SK-N-SH (cell line): ENCODE results near the gene POC1B. TPM values are rescaled to one million over a fixed set of nuclear protein-coding genes. Genes with fewer than 3 reads are reported as not detected.
A peak's percentile ranks its signal among the peaks of the same experiment; 100 is the strongest.

Source experiments
- CTCF ChIA-PET: fragments of 300-600, 350-600 bp; formaldehyde crosslinking; extraction: SDS; loops from one replicate; lab custom pipeline; 2021; lab: Yijun Ruan, JAX
- POLR2A ChIA-PET: fragments of 350-600 bp; sonication (Branson Sonifier 250); formaldehyde crosslinking; extraction: SDS; loops from one replicate; lab custom pipeline; 2020; ENCODE audit warnings: antibody characterized with exemption, inconsistent platforms; lab: Yijun Ruan, JAX
- DNase-seq: peaks from one replicate; pipeline ENCODE4 v3.0.0; 2012
- H2AFZ ChIP-seq: fragments of 200-600 bp; sonication (generic); 2 replicates; pipeline ENCODE4 v1.8.1; 2016; ENCODE audit warnings: antibody characterized with exemption, mild to moderate bottlenecking, low read depth
- H3F3A ChIP-seq: fragments of 200-600 bp; sonication (generic); replicated peaks from 2 replicates; pipeline ENCODE3; 2016; ENCODE audit warnings: antibody characterized with exemption, mild to moderate bottlenecking; ENCODE audit not compliant: insufficient read depth
- H3K27ac ChIP-seq, 2 experiments: fragments of 200-500 bp in 1 of 2; fragments of 200-600 bp in 1 of 2; sonication (Bioruptor generic) in 1 of 2; sonication (generic), shearing (Covaris generic) in 1 of 2; 2 replicates each; pipeline versions ENCODE4 v1.5.1 to v1.6.1; 2014 to 2016; ENCODE audit warnings: low read depth in 2 of 2, inconsistent platforms in 1 of 2, low read length in 1 of 2, mild to moderate bottlenecking in 1 of 2, mixed read lengths in 1 of 2
- H3K27me3 ChIP-seq: fragments of 200-600 bp; sonication (generic), shearing (Covaris generic); 2 replicates; pipeline ENCODE4 v1.6.1; 2016; ENCODE audit warnings: mixed run types; ENCODE audit not compliant: insufficient read depth
- H3K36me3 ChIP-seq, 2 experiments: fragments of 200-500 bp in 1 of 2; fragments of 200-600 bp in 1 of 2; sonication (Bioruptor generic) in 1 of 2; sonication (generic) in 1 of 2; replicated peaks in 1 of 2; 2 replicates each; pipeline versions ENCODE3 to v1.5.1; 2014 to 2016; ENCODE audit warnings: low read length in 1 of 2, mild to moderate bottlenecking in 1 of 2; ENCODE audit not compliant: insufficient read depth in 2 of 2, control insufficient read depth in 1 of 2
- H3K4me1 ChIP-seq, 2 experiments: fragments of 200-500 bp in 1 of 2; fragments of 200-600 bp in 1 of 2; sonication (Bioruptor generic) in 1 of 2; sonication (generic), shearing (Covaris generic) in 1 of 2; 2 replicates each; pipeline versions ENCODE4 v1.5.1 to v1.6.1; 2014 to 2016; ENCODE audit warnings: low read depth in 1 of 2, low read length in 1 of 2, mixed run types in 1 of 2; ENCODE audit not compliant: insufficient read depth in 2 of 2, control insufficient read depth in 1 of 2
- H3K4me2 ChIP-seq: fragments of 200-600 bp; sonication (generic), shearing (Covaris generic); 2 replicates; pipeline ENCODE4 v1.6.1; 2017; ENCODE audit warnings: mixed run types
- H3K4me3 ChIP-seq, 2 experiments: fragments of 200-500 bp in 1 of 2; fragments of 200-600 bp in 1 of 2; sonication (Bioruptor generic) in 1 of 2; sonication (generic), shearing (Covaris generic) in 1 of 2; 2 replicates each; pipeline versions ENCODE4 v1.5.1 to v1.8.1; 2014 to 2016; ENCODE audit warnings: low read depth in 2 of 2, inconsistent platforms in 1 of 2, low read length in 1 of 2, mild to moderate bottlenecking in 1 of 2, mixed read lengths in 1 of 2, moderate library complexity in 1 of 2
- H3K79me2 ChIP-seq: fragments of 200-600 bp; sonication (generic); 2 replicates; pipeline ENCODE4 v1.8.1; 2017; ENCODE audit warnings: mild to moderate bottlenecking; ENCODE audit not compliant: insufficient read depth
- H3K9ac ChIP-seq: fragments of 200-600 bp; sonication (generic); 2 replicates; pipeline ENCODE4 v1.6.1; 2017; ENCODE audit warnings: mixed run types
- H3K9me2 ChIP-seq: fragments of 200-600 bp; sonication (generic); 2 replicates; pipeline ENCODE4 v1.6.1; 2017; ENCODE audit warnings: mixed run types
- H3K9me3 ChIP-seq: fragments of 200-600 bp; sonication (generic); 2 replicates; pipeline ENCODE4 v1.6.1; 2017; ENCODE audit warnings: mixed run types, mild to moderate bottlenecking, moderate library complexity
- H4K20me1 ChIP-seq: fragments of 200-600 bp; sonication (generic); 2 replicates; pipeline ENCODE4 v1.6.1; 2017; ENCODE audit warnings: mild to moderate bottlenecking, mixed run types; ENCODE audit not compliant: insufficient read depth
- CHD2 ChIP-seq: fragments of 150-350 bp; IDR thresholded peaks from 2 replicates; pipeline ENCODE4 v1.6.1; 2018; ENCODE audit warnings: low read length; ENCODE audit not compliant: partially characterized antibody
- FOSL2 ChIP-seq: IDR thresholded peaks from 2 replicates; pipeline ENCODE4 v1.4.0; 2012; ENCODE audit warnings: low read depth, mild to moderate bottlenecking, moderate library complexity, borderline replicate concordance
- FOXJ3 ChIP-seq: sonication (generic); formaldehyde crosslinking; IDR thresholded peaks from 2 replicates; pipeline ENCODE4 v1.5.1; 2020; ENCODE audit warnings: mild to moderate bottlenecking, missing genetic modification reagents
- GABPA ChIP-seq: IDR thresholded peaks from 2 replicates; pipeline ENCODE4 v1.4.0; 2012; ENCODE audit warnings: low read depth, mild to moderate bottlenecking
- GATA2 ChIP-seq: sonication (generic); formaldehyde crosslinking; IDR thresholded peaks from 2 replicates; pipeline ENCODE4 v1.5.0; 2020; ENCODE audit warnings: mild to moderate bottlenecking, missing genetic modification reagents
- JUND ChIP-seq: IDR thresholded peaks from 2 replicates; pipeline ENCODE4 v1.4.0; 2012
- MEF2A ChIP-seq: IDR thresholded peaks from 2 replicates; pipeline ENCODE4 v1.4.0; 2012; ENCODE audit warnings: low read depth, borderline replicate concordance
- POLR2AphosphoS5 ChIP-seq: IDR thresholded peaks from 2 replicates; pipeline ENCODE4 v1.6.1; 2012; ENCODE audit warnings: low read depth, low read length
- RAD21 ChIP-seq: IDR thresholded peaks from 2 replicates; pipeline ENCODE4 v1.6.1; 2012; ENCODE audit warnings: mild to moderate bottlenecking, low read length
- REST ChIP-seq: IDR thresholded peaks from 2 replicates; pipeline ENCODE4 v1.6.1; 2012; ENCODE audit warnings: mild to moderate bottlenecking, low read depth, low read length, moderate library complexity
- USF1 ChIP-seq: IDR thresholded peaks from 2 replicates; pipeline ENCODE4 v1.4.0; 2012; ENCODE audit warnings: low read depth, borderline replicate concordance
- ZBTB33 ChIP-seq: IDR thresholded peaks from 2 replicates; pipeline ENCODE4 v1.4.0; 2012; ENCODE audit warnings: low read depth, borderline replicate concordance
- WGBS: methylation state at CpG from one replicate; pipeline ENCODE4 v1.1.6; 2017; ENCODE audit warnings: low lambda C conversion rate; 5-methylcytosine and 5-hydroxymethylcytosine counted together
- polyA plus RNA-seq, 3 experiments: library from polyadenylated mRNA; depleted of rRNA; stranded (reverse); fragments of >200 nt; gene quantifications; 2 replicates each; pipeline ENCODE4 v1.2.3, GENCODE V29; 2012

The POC1B gene
- polyA plus RNA-seq, 1 of the 3 experiments (the other 2 are of a cell fraction) = 4.0 TPM

- H3K27me3 ChIP-seq = no peaks in the 10 kb centered on the region
- H2AFZ ChIP-seq = peak overlapping the region; percentile 39; the same call in 1 of the 2 replicates
- no peaks in the 10 kb centered on the region for H3K9me3 ChIP-seq
- ChIA-PET POLR2A (no interaction called here), CTCF (interaction anchor here (1.4 kb wide), 1 partner anchor 12 kb away, joined by 4 read pairs; no protein-coding TSS in a partner anchor)
- no peaks in the 10 kb centered on the region for H4K20me1 ChIP-seq
- no peak for TF ChIP-seq ZBTB33
- no peak for TF ChIP-seq MEF2A
- TF ChIP-seq GATA2 (CRISPR knock-in tag) = no peak
- TF ChIP-seq POLR2AphosphoS5 = no peak
- TF ChIP-seq FOXJ3 (CRISPR knock-in tag) = no peak
- no peak for TF ChIP-seq CHD2
- TF ChIP-seq USF1 = no peak
- no peak for TF ChIP-seq GABPA
- TF ChIP-seq JUND = no peak
- peaks cover 0 to 30% of the 10 kb centered on the region in 2 experiments; a peak in 2 of 4 replicates for H3K4me1 ChIP-seq
- 95% methylated on average over 6 of the region's 6 CpGs for WGBS
- DNase-seq = no peak
- H3K27ac ChIP-seq = no peak overlapping the region
- no peaks in the 10 kb centered on the region for H3K79me2 ChIP-seq
- no peaks in the 10 kb centered on the region for H3K9me2 ChIP-seq
- H3K4me2 ChIP-seq = no peak overlapping the region
- peaks cover 13% of the 10 kb centered on the region for H3F3A ChIP-seq
- H3K9ac ChIP-seq = no peak overlapping the region
- no peak overlapping the region for H3K4me3 ChIP-seq
- H3K36me3 ChIP-seq = no peaks in the 10 kb centered on the region
These were observed 109.6 kb downstream of the POC1B start for GRCh38 chr12:89416049-89416792.

- no peak overlapping the region for H3K9ac ChIP-seq
- no peak for DNase-seq
- 100% methylated on average over 2 of the region's 2 CpGs for WGBS
- H3K9me3 ChIP-seq = no peaks in the 10 kb centered on the region
- no peaks in the 10 kb centered on the region for H3K79me2 ChIP-seq
- TF ChIP-seq RAD21 = no peak
- TF ChIP-seq REST = no peak
- no peak for TF ChIP-seq FOSL2
- H3K4me1 ChIP-seq = peaks cover 0 to 30% of the 10 kb centered on the region in 2 experiments; a peak in 2 of 4 replicates
- no peaks in the 10 kb centered on the region for H3K36me3 ChIP-seq
- CTCF ChIA-PET = no interaction called here
- H3K27me3 ChIP-seq = no peaks in the 10 kb centered on the region
- H3K4me2 ChIP-seq = peak overlapping the region; percentile 44; the same call in 1 of the 2 replicates
- H3K27ac ChIP-seq = no peak overlapping the region
- H3K9me2 ChIP-seq = no peaks in the 10 kb centered on the region
- H2AFZ ChIP-seq = no peak overlapping the region
- no peak overlapping the region for H3K4me3 ChIP-seq
- POLR2A ChIA-PET = no interaction called here
- H3F3A ChIP-seq = peaks cover 13% of the 10 kb centered on the region
- H4K20me1 ChIP-seq = no peaks in the 10 kb centered on the region
These were observed 111.0 kb downstream of the POC1B start for GRCh38 chr12:89414851-89415250.
